Gastrocnemius medialis (tissue), 4 donors: ENCODE measurements around the gene MEPCE.

Experiments used
- POLR2A ChIP-seq, 2 donors: fragments of 450-650 bp; IDR thresholded peaks; one replicate each; pipeline ENCODE4 v1.6.1; 2017; ENCODE audit warnings: antibody characterized with exemption in 2 of 2, mild to moderate bottlenecking in 2 of 2, moderate library complexity in 2 of 2
- TF ChIP-seq, protein P1 (sequence below), 5 experiments: fragments of 450-650 bp in 3 of 5; fragments of 200-600 bp in 2 of 5; sonication (generic) in 2 of 5; IDR thresholded peaks in 4 of 5; conservative IDR thresholded peaks in 1 of 5; 1 replicate in 4 of 5; 2 replicates in 1 of 5; pipeline ENCODE4 v1.5.1; 2016 to 2019; ENCODE audit warnings: antibody characterized with exemption in 5 of 5, mild to moderate bottlenecking in 3 of 5, moderate library complexity in 3 of 5

DNA sequence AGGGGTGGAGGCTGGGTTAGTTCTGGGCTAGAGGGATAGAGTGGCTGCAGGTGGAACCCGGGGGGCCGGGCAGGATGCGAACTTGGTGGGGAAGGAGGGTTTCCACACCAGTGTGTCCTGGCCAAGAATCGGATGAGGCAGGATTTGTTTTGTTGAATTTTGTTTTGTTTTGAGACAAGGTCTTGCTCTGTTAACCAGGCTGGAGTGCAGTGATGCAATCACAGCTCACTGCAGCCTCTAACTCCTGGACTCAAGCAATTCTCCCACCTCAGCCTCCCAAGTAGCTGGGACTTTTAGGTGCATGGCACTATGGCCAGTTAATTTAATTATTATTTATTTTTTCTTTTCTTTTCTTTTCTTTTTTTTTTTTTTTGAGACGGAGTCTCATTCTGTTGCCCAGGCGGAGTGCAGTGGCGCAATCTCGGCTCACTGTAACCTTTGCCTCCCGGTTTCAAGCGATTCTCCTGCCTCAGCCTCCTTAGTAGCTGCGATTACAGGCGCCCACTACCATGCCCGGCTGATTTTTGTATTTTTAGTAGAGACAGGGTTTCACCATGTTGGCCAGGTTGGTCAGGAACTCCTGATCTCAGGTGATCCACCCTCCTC lies 19.7 kb downstream of the MEPCE start:
- TF ChIP-seq, protein P1, sequence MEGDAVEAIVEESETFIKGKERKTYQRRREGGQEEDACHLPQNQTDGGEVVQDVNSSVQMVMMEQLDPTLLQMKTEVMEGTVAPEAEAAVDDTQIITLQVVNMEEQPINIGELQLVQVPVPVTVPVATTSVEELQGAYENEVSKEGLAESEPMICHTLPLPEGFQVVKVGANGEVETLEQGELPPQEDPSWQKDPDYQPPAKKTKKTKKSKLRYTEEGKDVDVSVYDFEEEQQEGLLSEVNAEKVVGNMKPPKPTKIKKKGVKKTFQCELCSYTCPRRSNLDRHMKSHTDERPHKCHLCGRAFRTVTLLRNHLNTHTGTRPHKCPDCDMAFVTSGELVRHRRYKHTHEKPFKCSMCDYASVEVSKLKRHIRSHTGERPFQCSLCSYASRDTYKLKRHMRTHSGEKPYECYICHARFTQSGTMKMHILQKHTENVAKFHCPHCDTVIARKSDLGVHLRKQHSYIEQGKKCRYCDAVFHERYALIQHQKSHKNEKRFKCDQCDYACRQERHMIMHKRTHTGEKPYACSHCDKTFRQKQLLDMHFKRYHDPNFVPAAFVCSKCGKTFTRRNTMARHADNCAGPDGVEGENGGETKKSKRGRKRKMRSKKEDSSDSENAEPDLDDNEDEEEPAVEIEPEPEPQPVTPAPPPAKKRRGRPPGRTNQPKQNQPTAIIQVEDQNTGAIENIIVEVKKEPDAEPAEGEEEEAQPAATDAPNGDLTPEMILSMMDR (IDR thresholded peaks at IDR 0.05 in 4 of 5, conservative IDR thresholded peaks at IDR 0.05 in 1 of 5) = no peak
- no peak for TF ChIP-seq POLR2A (IDR thresholded peaks at IDR 0.05)
